GM18526 (cell line): Measurements from ENCODE around the gene CHRNA5.

Experiments
- POLR2A ChIP-seq: IDR thresholded peaks from 3 replicates; pipeline ENCODE4 v1.6.1; 2011; ENCODE audit not compliant: insufficient read length; ENCODE audit errors: extremely low read depth

CHRNA5 gene

DNA sequence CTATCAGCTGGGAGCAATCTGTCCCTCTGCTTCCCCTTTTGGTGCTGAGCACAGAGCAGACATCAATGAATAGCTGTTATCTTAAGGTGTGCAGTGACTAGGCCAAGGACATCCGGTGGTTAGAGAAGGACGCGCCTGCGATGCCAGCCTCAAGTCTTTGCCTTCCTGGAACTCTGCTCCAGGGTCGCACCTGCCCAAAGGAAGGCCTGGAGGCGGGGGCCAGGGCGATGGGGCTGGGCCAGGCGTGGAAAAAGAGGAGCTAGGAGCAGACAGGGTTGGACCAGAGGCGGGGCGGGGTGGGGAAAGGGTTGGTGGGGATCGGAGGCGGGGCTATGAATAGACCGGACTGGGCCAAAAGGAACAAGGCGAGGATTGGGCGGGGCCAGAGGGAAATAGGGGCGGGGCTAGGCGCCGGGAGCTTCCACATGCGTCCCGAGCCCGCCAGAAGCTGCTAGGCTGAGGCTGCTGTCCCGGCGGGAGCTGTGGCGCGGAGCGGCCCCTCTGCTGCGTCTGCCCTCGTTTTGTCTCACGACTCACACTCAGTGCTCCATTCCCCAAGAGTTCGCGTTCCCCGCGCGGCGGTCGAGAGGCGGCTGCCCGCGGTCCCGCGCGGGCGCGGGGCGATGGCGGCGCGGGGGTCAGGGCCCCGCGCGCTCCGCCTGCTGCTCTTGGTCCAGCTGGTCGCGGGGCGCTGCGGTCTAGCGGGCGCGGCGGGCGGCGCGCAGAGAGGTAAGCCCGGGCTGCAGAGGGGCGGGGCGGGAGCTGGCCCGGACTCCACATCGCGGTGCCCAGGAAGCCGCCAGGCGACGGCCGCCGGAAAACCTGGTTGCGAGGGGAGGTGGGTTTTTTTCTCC is at the start of gene CHRNA5:
Gene CHRNA5, plus strand, starts transcription at position 424 of the 854 bp plus-strand sequence. Its CDS starts 200 bp downstream, at position 624.
- TF ChIP-seq POLR2A = peak; percentile 64

DNA sequence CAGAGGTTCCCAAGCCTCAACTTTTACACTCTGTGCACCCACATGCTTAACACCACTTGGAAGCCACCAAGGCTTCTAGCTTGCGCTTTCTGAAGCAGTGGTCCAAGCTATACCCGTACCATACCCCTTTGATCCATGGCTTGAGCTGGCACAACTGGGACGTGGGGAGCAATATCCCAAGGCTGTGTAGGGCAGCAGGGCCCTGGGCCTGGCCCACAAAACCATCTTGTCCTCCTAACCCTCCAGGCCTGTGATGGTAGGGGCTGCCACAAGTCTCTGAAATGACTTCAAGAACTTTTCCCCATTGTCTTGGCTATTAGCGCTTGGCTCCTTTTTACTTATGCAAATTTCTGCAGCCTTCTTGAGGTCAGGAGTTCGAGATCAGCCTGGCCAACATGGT is 41.1 kb upstream of the CHRNA5 start:
- no peak for TF ChIP-seq POLR2A

DNA sequence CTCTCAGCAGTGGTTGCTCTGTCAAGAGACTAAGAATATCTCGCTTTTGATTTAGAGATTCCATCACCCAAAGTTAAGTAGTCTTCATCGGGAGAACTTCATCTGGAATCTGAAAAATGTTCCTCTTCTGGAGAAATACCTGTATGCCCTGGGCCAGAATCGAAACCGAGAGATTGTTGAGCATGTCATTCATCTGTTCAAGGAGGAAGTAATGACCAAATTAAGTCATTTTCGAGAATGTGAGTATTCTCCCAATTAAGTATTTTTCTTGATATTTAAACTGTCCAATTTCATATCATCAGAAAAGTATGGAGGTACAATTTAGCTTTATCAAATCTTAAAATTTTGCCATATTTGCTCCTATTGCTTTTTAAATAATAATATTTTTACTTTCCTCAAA is 38.0 kb upstream of the CHRNA5 start:
- no peak for TF ChIP-seq POLR2A

DNA sequence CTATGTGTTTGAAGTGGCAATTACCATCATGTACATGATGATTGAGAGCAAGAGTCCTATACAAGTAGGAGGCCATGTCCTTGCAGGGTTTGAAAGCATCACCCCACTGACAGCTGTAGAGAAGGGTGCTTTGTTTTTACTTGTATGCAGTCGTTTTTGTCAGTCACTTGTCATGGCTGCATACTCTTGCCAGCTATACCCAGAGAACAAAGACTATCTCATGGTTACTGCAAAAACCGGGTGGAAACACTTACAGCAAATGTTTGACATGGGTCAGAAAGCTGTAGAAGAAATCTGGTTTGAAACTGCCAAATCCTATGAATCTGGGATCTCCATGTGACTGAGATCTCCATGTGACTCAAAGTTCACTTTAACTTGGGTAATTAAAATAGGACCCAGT is 32.0 kb upstream of the CHRNA5 start:
- no peak for TF ChIP-seq POLR2A

DNA sequence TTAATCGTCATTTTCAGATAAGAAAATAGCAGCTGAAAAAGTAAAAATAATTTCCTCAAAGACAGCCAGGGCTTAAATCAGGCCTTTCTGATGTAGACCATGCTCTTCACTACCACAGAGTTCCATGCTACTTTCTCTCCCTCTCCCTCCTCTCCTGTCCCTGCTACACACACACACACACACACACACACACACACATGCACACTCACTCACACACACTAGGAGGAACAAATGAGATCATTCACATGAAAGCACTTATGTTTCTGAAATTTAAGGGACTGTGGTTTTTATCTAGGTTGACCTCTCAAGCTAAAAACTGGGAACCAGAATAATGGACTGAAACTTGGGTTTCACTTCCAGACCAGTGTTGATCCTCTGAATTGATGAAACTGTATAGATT is 29.2 kb upstream of the CHRNA5 start:
- no peak for TF ChIP-seq POLR2A

DNA sequence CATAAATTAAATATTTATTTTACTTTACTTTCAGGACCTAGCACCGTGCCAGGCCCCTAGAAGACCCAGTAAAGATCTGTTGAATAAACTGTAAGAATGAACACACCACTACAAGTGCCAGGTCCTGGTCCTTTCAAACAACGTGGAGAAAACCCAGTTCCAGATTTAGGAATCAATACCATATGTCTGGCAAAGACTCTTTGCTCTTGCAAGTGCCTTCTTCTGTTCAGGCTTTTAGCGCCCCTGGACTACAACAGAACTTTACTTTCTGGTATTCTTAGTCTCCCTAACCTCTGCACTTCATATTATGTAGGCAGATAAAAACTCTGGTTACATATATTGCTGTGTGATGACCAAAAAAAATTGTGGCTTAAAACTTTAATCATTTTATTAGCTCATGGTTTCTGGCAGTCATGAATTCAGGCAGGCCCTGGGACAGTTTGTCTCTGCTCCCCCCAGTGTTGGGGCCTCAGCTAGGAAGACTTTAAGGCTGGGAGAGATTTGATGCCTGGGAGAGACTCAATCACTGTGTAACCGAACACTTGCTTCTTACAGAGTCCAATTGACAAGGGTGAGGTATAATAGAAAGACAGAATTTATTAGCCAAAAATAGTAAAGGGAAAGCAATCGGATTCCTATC is 27.9 kb upstream of the CHRNA5 start:
- no peak for TF ChIP-seq POLR2A

DNA sequence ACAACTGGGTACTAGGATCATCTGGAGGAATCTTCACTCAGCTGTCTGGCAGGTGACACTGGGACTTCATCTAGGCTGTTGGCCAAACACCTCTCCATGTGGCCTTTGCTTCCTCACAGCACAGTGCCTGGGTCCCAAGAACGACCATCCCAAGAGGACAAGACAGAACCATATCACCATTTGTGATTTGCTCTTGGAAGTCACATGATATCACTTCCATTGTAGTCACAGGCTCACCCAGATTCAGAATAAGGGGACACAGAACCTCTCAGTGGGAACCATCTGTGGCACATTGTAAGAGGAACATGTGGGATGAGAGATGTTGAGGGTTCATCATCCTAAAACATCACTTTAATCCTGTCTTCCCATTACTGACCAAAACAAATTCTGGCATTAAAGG is 27.0 kb upstream of the CHRNA5 start:
- no peak for TF ChIP-seq POLR2A

DNA sequence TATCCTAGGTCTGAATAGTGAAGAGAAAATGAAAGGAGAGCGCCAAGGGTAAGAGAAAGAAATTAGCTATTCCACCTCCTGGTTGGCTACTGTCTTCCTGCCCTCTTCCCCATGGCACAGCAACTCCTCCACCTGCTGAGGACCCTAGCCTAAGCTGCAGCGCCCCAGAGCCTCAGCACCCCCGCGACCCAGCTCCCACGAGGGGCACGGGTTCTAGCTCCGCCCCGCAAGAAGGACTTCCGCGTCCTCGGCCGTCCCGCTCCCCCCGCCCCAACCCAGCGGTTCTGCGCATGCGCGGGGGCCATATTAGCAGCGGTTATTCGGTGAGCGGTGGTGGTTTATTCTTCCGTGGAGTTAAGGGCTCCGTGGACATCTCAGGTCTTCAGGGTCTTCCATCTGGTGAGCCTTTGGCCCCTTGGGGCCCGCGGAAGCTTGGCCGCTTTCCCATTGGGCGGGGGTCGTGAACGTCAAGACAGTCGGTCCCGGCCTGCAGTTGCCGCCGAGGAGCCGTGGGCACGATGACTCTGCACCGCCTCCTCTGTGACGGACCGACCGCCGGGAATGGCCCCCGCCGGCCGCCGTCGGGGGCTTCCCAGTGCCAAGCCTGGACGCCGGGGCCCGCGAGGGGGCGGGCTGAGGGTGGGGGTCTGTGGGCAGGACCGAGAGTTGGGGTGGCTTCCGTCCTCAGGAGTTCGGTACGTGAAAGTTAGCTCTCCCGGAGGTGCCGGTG is 25.0 kb upstream of the CHRNA5 start, which contains the start of gene PSMA4:
Gene PSMA4, plus strand, starts transcription at position 304 of the 730 bp plus-strand sequence. CDS start 1,484 bp downstream, outside the sequence.
- TF ChIP-seq POLR2A = peak; percentile 97

DNA sequence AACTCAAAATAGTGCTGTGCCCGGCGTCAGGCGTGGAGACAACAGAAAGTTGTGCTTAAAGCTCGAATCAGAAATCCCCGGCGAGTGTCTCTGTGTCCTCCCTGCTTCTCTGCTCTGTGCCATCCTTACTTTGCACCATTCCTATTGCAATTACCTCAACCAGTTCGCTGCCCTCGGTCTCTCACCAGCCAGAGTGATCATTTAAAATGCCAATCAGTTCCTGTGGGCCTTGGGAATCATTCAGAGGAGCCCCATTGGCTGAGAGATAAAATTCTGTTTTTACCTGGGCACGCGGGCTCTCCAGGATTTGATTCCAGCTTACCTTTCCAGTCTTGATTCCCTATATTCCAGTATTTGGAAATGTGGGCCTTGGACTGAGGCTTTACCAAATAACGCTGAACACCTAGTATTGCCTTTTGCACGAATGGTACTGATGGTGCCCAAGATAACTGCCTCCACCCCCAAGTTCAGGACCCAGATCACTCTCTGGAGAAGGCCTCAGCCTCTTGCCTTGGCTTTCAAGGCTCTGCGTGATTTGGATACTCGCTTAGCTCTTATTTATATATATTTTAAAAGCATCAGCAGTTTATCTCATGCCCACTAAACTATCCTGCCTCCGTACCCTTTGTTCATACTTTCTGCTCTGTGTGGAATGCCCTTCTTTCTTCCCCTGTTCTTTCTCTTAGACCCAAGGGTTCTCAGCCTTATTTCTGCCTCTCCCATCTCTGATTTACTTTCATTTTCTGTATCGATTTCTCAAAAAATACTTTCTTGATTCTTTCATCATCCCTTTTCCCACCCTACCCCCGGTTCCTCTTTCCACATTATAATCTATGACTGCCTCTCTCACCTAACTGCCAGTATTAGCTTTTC is 24.2 kb upstream of the CHRNA5 start:
- TF ChIP-seq POLR2A = no peak

DNA sequence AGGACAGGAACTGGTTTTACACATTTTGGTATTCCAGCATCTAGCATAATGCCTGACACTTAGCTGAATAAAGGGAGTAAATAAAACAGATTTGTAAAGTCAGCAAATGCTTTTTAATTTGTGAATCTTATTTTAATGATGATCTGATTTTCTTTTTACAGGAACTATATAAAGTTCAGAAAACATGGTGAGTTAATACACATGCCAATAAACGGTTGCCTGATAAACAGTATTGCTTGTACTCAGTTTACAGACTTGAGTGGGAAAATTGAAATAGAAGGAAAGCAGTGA is 23.6 kb upstream of the CHRNA5 start:
- TF ChIP-seq POLR2A = no peak

DNA sequence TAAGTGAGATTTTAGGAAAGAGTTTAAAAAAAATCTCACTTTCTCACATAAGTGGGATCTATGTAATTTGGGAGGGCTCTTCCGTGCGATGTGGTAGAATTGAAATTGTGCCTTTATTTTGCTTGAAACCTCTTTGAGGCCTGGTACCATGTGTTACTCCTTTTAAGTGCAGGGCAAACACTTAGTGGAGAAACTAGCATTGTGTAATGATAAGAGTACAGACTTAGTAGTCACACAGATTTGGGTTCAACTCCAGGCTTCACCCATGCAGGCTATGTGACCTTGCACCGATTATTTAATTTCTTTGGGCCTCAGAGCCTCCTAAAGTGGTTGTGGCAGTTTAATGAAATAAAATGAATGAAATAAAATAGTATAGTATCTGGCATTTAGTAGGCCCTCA is 22.7 kb upstream of the CHRNA5 start:
- no peak for TF ChIP-seq POLR2A

DNA sequence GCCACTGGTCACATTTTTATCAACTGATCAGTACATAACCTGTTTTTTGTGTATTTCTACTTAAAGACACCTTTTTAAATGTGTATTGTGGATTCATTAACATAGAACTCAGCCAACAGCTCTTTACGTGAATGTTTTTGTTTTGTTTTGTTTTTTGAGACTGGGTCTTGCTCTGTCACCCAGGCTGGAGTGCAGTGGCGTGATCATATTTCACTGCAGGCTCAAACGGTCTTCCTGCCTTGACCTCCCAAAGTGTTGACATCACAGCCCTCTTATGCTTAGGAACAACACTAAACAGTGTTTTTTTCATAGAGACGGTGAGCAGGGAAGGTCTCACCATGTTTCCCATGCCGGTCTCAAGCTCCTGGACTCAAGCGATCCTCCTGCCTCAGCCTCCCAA is 15.1 kb upstream of the CHRNA5 start:
- TF ChIP-seq POLR2A = no peak

DNA sequence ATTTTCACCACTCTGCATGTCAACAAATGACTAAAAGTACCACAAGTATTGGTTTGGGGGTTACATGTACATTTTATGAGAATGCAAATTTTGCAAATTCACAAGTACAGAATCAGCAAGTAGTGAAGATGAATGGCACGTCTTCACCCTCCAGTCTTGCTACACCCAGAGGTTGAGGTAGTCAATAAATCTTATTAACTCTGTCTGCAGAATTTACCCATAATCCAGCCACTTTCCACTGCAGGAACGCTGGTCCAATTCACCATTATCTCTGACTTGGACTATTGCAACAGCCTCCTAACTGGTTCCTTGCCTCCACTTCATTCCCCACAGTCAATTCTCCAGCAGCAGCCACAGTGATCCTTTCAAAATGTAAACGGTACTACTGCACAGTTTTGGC is 14.5 kb upstream of the CHRNA5 start:
- no peak for TF ChIP-seq POLR2A

DNA sequence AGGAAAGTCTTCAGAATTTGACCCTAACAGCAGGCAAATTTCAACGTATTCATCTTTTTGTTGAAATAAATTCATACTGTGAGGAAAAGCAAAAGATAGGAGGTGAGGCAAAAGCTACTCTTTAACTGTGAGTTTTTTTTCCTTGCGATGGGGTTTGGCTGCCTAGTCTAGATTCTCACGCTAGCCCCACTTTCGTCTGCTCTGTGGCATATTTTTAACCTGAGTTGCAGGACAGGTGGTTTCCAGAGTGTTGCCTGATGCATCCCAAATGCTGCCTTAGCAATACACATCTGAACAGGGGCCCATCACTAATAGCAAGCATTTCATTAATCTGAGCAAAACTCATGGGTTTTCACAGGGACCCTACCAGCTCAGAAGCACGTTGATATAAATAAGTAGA is 13.4 kb upstream of the CHRNA5 start:
- no peak for TF ChIP-seq POLR2A

DNA sequence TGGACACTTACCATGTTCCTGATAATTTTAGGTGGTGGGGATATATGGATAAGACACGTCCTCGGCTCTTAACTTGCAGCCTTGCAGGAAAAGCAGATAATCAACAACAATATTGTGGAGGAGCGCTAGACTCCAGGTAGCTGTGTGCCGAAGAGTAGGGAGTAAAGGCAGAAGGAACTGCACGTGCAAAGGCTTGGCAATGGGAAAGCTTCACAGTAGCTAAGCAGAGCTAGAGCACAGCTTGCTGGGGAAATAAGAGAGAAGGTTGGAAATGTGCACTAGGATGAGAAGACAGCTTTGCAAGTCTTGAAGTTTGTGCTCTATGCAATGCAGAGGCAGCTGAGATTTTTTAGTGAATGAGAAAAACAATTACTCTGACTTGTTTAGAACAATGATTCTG is 12.7 kb upstream of the CHRNA5 start:
- no peak for TF ChIP-seq POLR2A

DNA sequence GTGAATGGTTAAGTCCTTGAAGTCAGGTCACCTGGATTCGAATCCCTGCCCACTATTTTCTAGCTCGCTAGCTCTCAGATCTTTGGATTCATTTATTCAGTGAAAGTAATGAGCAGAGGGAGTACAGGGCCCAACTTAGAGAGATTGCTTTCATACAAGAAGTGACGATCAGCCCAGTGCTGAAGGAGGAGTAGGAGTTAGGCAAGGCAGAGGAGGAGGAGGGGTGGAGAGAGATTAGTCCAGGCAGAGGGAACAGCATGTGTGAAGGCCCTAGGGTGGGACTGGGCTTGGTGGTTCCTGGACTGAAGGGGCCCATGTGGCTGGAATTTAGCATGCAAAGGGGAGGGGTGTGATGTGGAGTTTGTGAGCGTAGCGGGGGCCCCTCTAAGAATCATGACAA is 3.8 kb upstream of the CHRNA5 start:
- TF ChIP-seq POLR2A = no peak

DNA sequence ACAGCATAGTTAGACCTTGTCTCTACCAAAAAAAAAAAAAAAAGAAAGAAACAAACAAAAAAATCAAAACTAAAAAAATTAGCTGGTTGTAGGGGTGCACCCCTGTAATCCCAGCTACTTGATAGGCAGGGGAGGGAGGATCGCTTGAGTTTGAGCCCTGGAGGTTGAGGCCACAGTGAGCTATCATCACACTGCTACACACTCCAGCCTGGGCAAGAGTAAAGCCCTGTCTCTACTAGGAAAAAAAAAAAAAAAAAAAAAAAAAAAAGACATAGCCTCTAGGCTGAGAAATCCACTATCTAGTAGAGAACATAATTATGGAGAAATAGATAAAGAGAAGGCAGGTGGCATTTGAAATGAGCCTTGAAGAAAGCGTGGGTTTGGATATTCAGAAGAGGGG is 2.2 kb upstream of the CHRNA5 start:
- TF ChIP-seq POLR2A = no peak
